Subcutaneous abdominal adipose tissue (tissue), 5 donors: ENCODE measurements around the gene KRT83.
"Not testable (repeated sequence)": the region's sequence is repeated elsewhere in the genome, so short reads cannot be mapped to it uniquely, and the experiment has no call there.

Source experiments
- H3K27ac ChIP-seq: one replicate; pipeline ENCODE4 v1.7.0; 2013; ENCODE audit warnings: low read depth, mild to moderate bottlenecking, inconsistent platforms, low read length, moderate library complexity
- H3K27me3 ChIP-seq, 5 donors: one replicate each; pipeline ENCODE4 v1.7.0; 2013; ENCODE audit warnings: low read length in 5 of 5, inconsistent platforms in 1 of 5; ENCODE audit not compliant: control insufficient read depth in 5 of 5, insufficient read depth in 4 of 5
- H3K36me3 ChIP-seq, 5 donors: one replicate each; pipeline ENCODE4 v1.7.0; 2013; ENCODE audit warnings: low read length in 5 of 5; ENCODE audit not compliant: control insufficient read depth in 5 of 5, insufficient read depth in 5 of 5
- H3K4me1 ChIP-seq, 5 donors: one replicate each; pipeline ENCODE4 v1.7.0; 2013; ENCODE audit warnings: low read length in 5 of 5, mild to moderate bottlenecking in 3 of 5, moderate library complexity in 1 of 5; ENCODE audit not compliant: control insufficient read depth in 5 of 5, insufficient read depth in 5 of 5
- H3K4me3 ChIP-seq, 5 donors: one replicate each; pipeline ENCODE4 v1.7.0; 2013; ENCODE audit warnings: low read length in 5 of 5, low read depth in 1 of 5
- H3K9ac ChIP-seq, 5 donors: one replicate each; pipeline ENCODE4 v1.7.0; 2013; ENCODE audit warnings: low read length in 5 of 5, mild to moderate bottlenecking in 4 of 5, moderate library complexity in 3 of 5
- H3K9me3 ChIP-seq, 5 donors: one replicate each; pipeline ENCODE4 v1.7.0; 2013; ENCODE audit warnings: low read length in 5 of 5; ENCODE audit not compliant: control insufficient read depth in 5 of 5
- donor health status: healthy.
- donor health status: healthy.
- donor health status: healthy.
- donor health status: healthy.
- donor health status: healthy.

KRT83 gene

DNA sequence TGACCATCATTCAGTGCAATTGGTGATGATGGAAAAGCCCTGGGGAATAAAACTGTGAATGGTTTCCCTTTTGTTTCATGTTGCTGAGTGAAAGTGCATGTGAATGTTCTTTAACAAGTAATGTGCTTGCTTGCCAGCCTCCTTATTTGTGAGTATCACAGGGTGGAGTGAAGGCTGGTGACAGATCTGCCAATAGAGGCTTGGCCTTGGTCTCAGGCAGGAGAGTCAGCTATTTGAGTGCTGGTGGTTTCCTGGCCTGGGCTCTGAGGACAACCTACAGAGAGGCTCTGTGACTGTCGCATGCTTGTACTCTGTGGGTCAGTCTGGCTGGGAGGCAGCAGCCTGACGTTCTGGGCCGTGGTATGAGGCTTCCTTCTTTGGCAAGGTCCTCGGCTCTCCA lies 25.4 kb upstream of the KRT83 start:
- H3K9me3 ChIP-seq: peaks cover 0 to 17% (median 14%) of the 10 kb centered on the region in 5 donors
- no peak overlapping the region for H3K9ac ChIP-seq
- H3K27me3 ChIP-seq: no peaks in the 10 kb centered on the region
- no peaks in the 10 kb centered on the region for H3K36me3 ChIP-seq
- H3K4me1 ChIP-seq: peaks cover 0 to 14% (median 5%) of the 10 kb centered on the region in 5 donors
- H3K27ac ChIP-seq: no peak overlapping the region
- no peak overlapping the region for H3K4me3 ChIP-seq

DNA sequence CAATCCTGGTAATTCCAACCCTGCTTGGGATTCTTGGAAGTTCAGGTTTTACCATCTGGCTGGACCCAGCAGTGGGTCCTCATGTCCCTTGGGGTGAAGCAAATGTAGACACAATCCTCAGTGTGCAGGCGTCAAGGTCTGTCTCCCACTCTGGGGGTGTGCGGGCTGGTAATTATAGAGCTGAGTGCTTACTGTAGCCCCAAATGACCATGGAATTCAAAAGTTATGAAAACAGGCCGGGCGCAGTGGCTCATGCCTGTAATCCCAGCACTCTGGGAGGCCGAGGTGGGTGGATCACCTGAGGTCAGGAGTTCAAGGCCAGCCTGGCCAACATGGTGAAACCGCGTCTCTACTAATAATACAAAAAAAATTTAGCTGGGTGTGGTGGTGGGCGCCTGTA lies 23.8 kb upstream of the KRT83 start:
- H3K9me3 ChIP-seq: peaks cover 0 to 17% (median 14%) of the 10 kb centered on the region in 5 donors
- not testable (repeated sequence) for H3K4me1 ChIP-seq, H3K27ac ChIP-seq, H3K36me3 ChIP-seq, H3K9ac ChIP-seq, H3K27me3 ChIP-seq, H3K4me3 ChIP-seq

DNA sequence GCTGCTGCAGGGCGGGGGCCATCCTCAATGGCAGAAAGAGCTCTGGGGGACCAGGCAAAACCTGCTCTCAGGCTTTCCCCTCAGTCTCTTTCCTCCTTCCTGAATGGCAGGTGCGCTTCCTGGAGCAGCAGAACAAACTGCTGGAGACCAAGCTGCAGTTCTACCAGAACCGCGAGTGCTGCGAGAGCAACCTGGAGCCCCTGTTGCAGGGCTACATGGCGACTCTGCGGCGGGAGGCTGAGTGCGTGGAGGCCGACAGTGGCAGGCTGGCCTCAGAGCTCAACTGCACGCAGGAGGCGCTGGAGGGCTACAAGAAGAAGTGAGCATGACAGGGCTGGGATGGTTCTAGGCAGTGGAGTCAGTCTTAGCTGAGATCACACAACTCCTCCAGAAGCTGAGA lies 22.9 kb upstream of the KRT83 start:
- Histone ChIP-seq H3K9me3 (peaks cover 0 to 17% (median 14%) of the 10 kb centered on the region in 5 donors), H3K36me3 (no peaks in the 10 kb centered on the region), H3K27me3 (peaks cover 0 to 3% (median 0%) of the 10 kb centered on the region in 5 donors), H3K4me3 (no peak overlapping the region), H3K27ac (no peak overlapping the region), H3K4me1 (peaks cover 0 to 6% (median 0%) of the 10 kb centered on the region in 5 donors), H3K9ac (no peak overlapping the region)

DNA sequence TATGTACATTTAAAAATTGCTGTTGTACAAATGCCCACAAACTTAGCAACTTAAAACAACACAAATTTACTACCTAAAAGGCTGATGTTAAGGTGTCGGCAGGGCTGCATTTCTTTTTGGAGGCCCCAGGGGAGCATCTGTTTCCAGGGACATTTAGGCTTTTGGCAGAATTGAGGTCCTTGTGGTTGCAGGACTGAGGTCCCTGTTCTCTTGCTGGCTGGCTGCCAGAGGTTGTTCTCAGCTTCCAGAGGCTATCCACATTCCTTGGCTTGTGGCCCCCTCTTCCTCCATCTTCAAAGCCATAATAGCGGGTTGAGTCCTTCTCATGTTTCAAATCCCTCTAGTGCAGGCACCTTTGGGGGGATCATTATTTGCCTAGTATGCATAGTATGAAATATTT lies 22.4 kb upstream of the KRT83 start:
- no peak overlapping the region for H3K4me3 ChIP-seq
- H3K27me3 ChIP-seq: peaks cover 0 to 3% (median 0%) of the 10 kb centered on the region in 5 donors
- no peak overlapping the region for H3K27ac ChIP-seq
- H3K36me3 ChIP-seq: no peaks in the 10 kb centered on the region
- peaks cover 0 to 12% (median 5%) of the 10 kb centered on the region in 5 donors for H3K4me1 ChIP-seq
- H3K9ac ChIP-seq: no peak overlapping the region
- peaks cover 0 to 17% (median 14%) of the 10 kb centered on the region in 5 donors for H3K9me3 ChIP-seq

DNA sequence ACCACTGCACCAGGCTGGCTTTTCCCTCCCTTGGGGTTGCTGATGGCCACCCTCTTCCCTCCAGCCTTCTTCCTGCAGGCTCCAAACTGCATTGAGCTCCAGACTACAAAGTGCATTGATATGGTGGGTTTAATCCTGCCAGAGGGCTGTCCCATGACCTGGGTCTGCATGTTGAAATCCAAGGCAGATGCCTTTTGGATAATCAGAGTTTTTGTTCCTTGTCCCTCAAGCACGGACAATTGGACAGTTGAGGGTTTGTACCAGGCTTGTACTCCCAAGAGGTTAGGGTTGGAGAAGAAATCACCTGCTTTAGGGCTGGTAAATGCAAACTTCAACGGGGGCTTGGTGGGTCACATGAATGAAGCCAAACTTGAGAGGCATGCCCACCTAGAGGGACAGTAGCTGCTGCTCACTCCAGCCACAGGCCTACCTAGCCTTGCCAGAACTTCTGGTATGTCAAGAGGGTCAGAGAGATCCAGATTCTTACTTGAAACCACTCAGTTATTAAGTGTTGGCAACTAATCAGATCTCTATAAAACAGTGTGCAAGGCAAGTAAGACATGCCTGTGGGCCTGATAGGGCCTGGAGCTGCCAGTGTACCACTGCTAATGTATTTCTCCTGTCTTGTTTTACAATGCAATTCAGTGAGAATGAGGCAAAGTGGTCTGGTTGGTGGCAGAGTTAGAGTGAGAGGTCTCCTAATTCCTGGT lies 21.7 kb upstream of the KRT83 start:
- Histone ChIP-seq H3K36me3 (no peaks in the 10 kb centered on the region), H3K27me3 (peaks cover 0 to 3% (median 0%) of the 10 kb centered on the region in 5 donors), H3K9me3 (peaks cover 0 to 22% (median 14%) of the 10 kb centered on the region in 5 donors), H3K9ac (no peak overlapping the region), H3K27ac (no peak overlapping the region), H3K4me3 (no peak overlapping the region), H3K4me1 (peaks cover 0 to 17% (median 5%) of the 10 kb centered on the region in 5 donors)

DNA sequence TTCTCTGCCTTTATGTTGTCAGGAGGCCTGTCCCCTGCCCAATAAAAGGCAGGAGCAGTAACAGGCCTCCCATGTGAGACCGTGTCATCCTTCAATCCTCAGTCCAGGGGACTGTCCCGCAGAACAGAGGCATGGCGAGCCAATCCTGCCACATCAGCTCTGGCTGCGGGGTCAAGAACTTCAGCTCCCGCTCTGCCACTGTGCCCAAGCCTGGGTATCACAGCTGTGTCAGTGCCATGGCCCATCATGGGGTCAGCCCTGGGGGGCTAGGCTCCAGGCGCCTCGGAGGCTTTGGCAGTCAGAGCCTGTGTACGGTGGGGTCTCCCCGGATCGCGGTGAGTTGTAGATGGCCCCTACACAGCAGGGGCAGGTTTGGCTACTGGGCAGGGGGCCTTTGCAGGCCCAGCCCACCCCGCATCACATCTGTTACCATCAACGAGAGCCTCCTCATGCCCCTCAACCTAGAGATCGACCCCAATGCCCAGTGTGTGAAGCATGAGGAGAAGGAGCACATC lies 19.9 kb upstream of the KRT83 start:
- H3K27ac ChIP-seq: no peak overlapping the region
- H3K4me3 ChIP-seq: no peak overlapping the region
- peaks cover 0 to 3% (median 0%) of the 10 kb centered on the region in 5 donors for H3K27me3 ChIP-seq
- no peaks in the 10 kb centered on the region for H3K36me3 ChIP-seq
- H3K9me3 ChIP-seq: peaks cover 6 to 22% (median 17%) of the 10 kb centered on the region in 5 donors
- H3K4me1 ChIP-seq: peaks cover 0 to 11% (median 5%) of the 10 kb centered on the region in 5 donors
- H3K9ac ChIP-seq: no peak overlapping the region

DNA sequence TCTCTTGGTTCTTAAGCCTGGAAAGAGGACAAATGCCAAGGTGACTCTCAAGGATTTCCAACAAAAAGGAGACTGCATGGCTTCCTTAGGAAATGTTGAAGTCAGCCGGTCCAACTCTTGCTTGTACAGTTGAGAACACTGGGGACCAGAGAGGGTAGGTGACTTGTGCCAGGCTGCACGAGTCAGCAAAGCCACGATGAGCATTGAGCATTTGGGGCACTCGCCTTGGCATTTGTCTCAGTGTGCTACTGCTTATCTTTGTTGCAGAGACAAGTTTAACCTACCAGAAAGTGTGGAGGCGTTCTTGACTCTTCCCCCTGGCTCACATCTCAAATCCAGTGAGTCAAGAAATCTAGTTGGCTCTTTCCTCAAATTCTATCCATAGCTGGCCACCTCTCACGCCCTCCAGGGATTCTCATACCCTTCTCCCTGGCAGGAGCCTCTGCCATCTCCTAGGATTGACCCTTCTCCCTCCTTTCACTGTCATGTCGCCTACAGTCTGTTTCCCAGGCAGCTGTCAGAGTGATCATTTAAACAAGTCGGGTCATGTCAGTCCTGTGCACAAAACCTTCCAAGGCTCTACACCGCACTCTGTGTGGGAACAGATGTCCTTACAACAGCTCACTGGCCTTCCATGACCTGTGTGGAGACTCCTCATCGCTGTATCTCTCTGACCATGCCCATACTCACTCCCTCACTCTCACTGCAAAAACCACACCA lies 17.2 kb upstream of the KRT83 start:
- no peak overlapping the region for H3K4me3 ChIP-seq
- no peak overlapping the region for H3K27ac ChIP-seq
- no peaks in the 10 kb centered on the region for H3K36me3 ChIP-seq
- peaks cover 0 to 6% (median 0%) of the 10 kb centered on the region in 5 donors for H3K27me3 ChIP-seq
- peaks cover 0 to 11% (median 5%) of the 10 kb centered on the region in 5 donors for H3K4me1 ChIP-seq
- H3K9ac ChIP-seq: no peak overlapping the region
- H3K9me3 ChIP-seq: peaks cover 6 to 19% (median 15%) of the 10 kb centered on the region in 5 donors

DNA sequence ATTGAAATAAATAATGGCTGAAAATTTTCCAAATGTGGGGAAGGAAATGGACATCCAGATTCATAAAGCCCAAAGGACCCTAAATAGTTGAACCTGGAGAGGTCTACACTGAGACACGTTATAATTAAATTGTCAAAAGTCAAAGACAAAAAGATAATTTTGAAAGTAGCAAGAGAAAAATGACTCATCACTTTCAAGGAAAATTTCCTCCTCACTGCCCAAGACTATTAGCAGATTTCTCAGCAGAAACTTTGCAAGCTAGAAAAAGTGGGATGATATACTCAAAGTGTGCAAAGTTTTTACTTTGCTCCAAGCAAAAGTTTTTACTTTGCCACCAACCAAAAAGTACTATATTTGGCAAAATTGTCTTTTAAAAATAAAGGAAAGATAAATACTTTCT lies 15.9 kb upstream of the KRT83 start:
- H3K4me3 ChIP-seq: no peak overlapping the region
- peaks cover 0 to 6% (median 0%) of the 10 kb centered on the region in 5 donors for H3K27me3 ChIP-seq
- no peak overlapping the region for H3K9ac ChIP-seq
- peaks cover 6 to 13% (median 10%) of the 10 kb centered on the region in 5 donors for H3K9me3 ChIP-seq
- peaks cover 0 to 11% (median 5%) of the 10 kb centered on the region in 5 donors for H3K4me1 ChIP-seq
- no peaks in the 10 kb centered on the region for H3K36me3 ChIP-seq
- no peak overlapping the region for H3K27ac ChIP-seq

DNA sequence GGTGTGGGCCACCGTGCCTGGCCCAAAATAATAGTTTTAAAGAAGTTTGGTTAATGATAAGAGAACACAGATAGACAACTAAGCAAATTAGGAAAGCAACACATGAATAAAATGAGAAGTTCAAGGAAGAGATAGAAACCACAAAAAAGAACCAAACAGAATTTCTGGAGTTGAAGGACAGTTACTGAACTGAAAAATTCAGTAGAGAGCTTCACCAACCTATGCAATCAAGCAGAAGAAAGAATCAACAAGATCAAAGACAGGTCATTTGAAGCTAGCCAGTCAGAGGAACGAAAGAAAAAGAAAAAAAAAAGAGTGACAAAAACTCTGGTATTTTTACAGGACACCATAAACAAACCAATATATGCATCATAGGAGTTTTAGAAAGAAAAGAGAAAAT lies 15.4 kb upstream of the KRT83 start:
- Histone ChIP-seq H3K27ac (no peak overlapping the region), H3K27me3 (peaks cover 0 to 6% (median 0%) of the 10 kb centered on the region in 5 donors), H3K9me3 (peaks cover 6 to 13% (median 10%) of the 10 kb centered on the region in 5 donors), H3K4me3 (no peak overlapping the region), H3K9ac (no peak overlapping the region), H3K36me3 (no peaks in the 10 kb centered on the region), H3K4me1 (peaks cover 0 to 11% (median 5%) of the 10 kb centered on the region in 5 donors)
